ENCODE measurements around the gene KMT2E. TPM values are rescaled to one million over a fixed set of nuclear protein-coding genes. Genes with fewer than 3 reads are reported as not detected.

Gene KMT2E
- total RNA-seq, 1 experiment from 2014 or later = 49.7 TPM

GRCh38 chr7:105012503-105013220, 1.3 kb upstream of the KMT2E start:
- H3K4me3 Mint-ChIP-seq (ENCODE audit: unreplicated experiment) = peak overlapping the region; percentile 100
- intact Hi-C loops (cut with micrococcal nuclease) = no loop called here
- peaks cover 31% of the 10 kb centered on the region for H3K4me1 Mint-ChIP-seq (ENCODE audit: insufficient read depth, unreplicated experiment)
- H3K9me3 Mint-ChIP-seq (ENCODE audit: unreplicated experiment) = no peaks in the 10 kb centered on the region
- no peaks in the 10 kb centered on the region for H3K27me3 Mint-ChIP-seq (ENCODE audit: insufficient read depth, unreplicated experiment)
- BruUV-seq (replicated peaks) = no TSS peak
- peak; percentile 98 for DNase-seq (ENCODE audit: unreplicated experiment)
- H3K27ac Mint-ChIP-seq (ENCODE audit: low read depth, unreplicated experiment) = peak overlapping the region; percentile 100
- CTCF ChIA-PET = interaction anchor here (0.7 to 13.5 kb wide), 2 partner anchors 31 to 1068 kb away, joined by 3 to 119 read pairs; no protein-coding TSS in a partner anchor
- POLR2A ChIA-PET = interaction anchor here (0.7 to 21.0 kb wide), 24 partner anchors 8 to 1936 kb away, joined by 3 to 620 read pairs (median 6); partner anchors contain the start of genes PSMC2, RINT1 and SRPK2
- TF ChIP-seq CTCF (IDR thresholded peaks at IDR 0.05; ENCODE audit: unreplicated experiment) = no peak
- H3K36me3 Mint-ChIP-seq (ENCODE audit: insufficient read depth, unreplicated experiment) = peaks cover 40% of the 10 kb centered on the region

- TSS peak; percentile 24 for BruUV-seq (replicated peaks)
- POLR2A ChIA-PET = interaction anchor here (0.7 to 21.0 kb wide), 26 partner anchors 9 to 1937 kb away, joined by 3 to 620 read pairs (median 4); partner anchors contain the start of genes PSMC2, RINT1 and SRPK2
- Mint-ChIP-seq H3K27ac (ENCODE audit: low read depth, unreplicated experiment) (peak overlapping the region; percentile 100), H3K27me3 (ENCODE audit: insufficient read depth, unreplicated experiment) (no peaks in the 10 kb centered on the region), H3K4me3 (ENCODE audit: unreplicated experiment) (peak overlapping the region; percentile 100), H3K4me1 (ENCODE audit: insufficient read depth, unreplicated experiment) (peaks cover 28% of the 10 kb centered on the region), H3K9me3 (ENCODE audit: unreplicated experiment) (no peaks in the 10 kb centered on the region), H3K36me3 (ENCODE audit: insufficient read depth, unreplicated experiment) (peaks cover 33% of the 10 kb centered on the region)
- intact Hi-C loops (cut with micrococcal nuclease) = no loop called here
- DNase-seq (ENCODE audit: unreplicated experiment) = peak; percentile 95
- TF ChIP-seq CTCF (IDR thresholded peaks at IDR 0.05; ENCODE audit: unreplicated experiment) = peak; percentile 42
- CTCF ChIA-PET = interaction anchor here (1.0 to 13.5 kb wide), 2 partner anchors 10 to 32 kb away, joined by 3 to 119 read pairs; no protein-coding TSS in a partner anchor
Measured at GRCh38 chr7:105013221-105013815, 687 bp upstream of the KMT2E start.

GRCh38 chr7:105014693-105015389, 836 bp downstream of the KMT2E start:
- intact Hi-C loops (cut with micrococcal nuclease) = loop anchor here (5.0 kb wide), 1 partner anchor 52 kb away; no protein-coding TSS in a partner anchor

More at GRCh38 chr7:105014693-105015389, 836 bp downstream of the KMT2E start:
- DNase-seq (ENCODE audit: unreplicated experiment) = peak; percentile 70
- H3K9me3 Mint-ChIP-seq (ENCODE audit: unreplicated experiment) = no peaks in the 10 kb centered on the region
- no peak for TF ChIP-seq CTCF (IDR thresholded peaks at IDR 0.05; ENCODE audit: unreplicated experiment)
- peaks cover 31% of the 10 kb centered on the region for H3K36me3 Mint-ChIP-seq (ENCODE audit: insufficient read depth, unreplicated experiment)
- peak overlapping the region; percentile 100 for H3K4me3 Mint-ChIP-seq (ENCODE audit: unreplicated experiment)
- POLR2A ChIA-PET = interaction anchor here (0.6 to 21.0 kb wide), 18 partner anchors 10 to 1053 kb away, joined by 3 to 620 read pairs (median 4); partner anchors contain the start of gene ORC5
- H3K4me1 Mint-ChIP-seq (ENCODE audit: insufficient read depth, unreplicated experiment) = peaks cover 24% of the 10 kb centered on the region
- H3K27ac Mint-ChIP-seq (ENCODE audit: low read depth, unreplicated experiment) = peak overlapping the region; percentile 100
- TSS peak; percentile 16 for BruUV-seq (replicated peaks)
- CTCF ChIA-PET = interaction anchor here (0.6 to 4.4 kb wide), 7 partner anchors 17 to 46 kb away, joined by 3 to 53 read pairs (median 4); no protein-coding TSS in a partner anchor
- H3K27me3 Mint-ChIP-seq (ENCODE audit: insufficient read depth, unreplicated experiment) = no peaks in the 10 kb centered on the region

Measured in MCF 10A (cell line).